Endodermal cell (in vitro differentiated cells): Measurements from ENCODE around the gene PPFIA3. TPM values are rescaled to one million over a fixed set of nuclear protein-coding genes. Genes with fewer than 3 reads are reported as not detected.

ENCODE experiments used
- DNase-seq: peaks from one replicate; pipeline ENCODE4 v3.0.0-alpha.2; 2017
- H3K27ac ChIP-seq: 2 replicates; pipeline ENCODE4 v1.5.1; 2013; ENCODE audit warnings: mild to moderate bottlenecking, low read depth, low read length, moderate library complexity
- H3K27me3 ChIP-seq: 2 replicates; pipeline ENCODE4 v1.6.1; 2013; ENCODE audit warnings: mild to moderate bottlenecking, low read length, moderate library complexity; ENCODE audit not compliant: insufficient read depth, control insufficient read depth, poor library complexity, severe bottlenecking
- H3K36me3 ChIP-seq: 2 replicates; pipeline ENCODE4 v1.7.0; 2013; ENCODE audit warnings: mild to moderate bottlenecking, low read length, moderate library complexity; ENCODE audit not compliant: control insufficient read depth, insufficient read depth
- H3K4me1 ChIP-seq: one replicate; pipeline ENCODE4 v1.7.0; 2013; ENCODE audit warnings: low read length; ENCODE audit not compliant: control insufficient read depth, insufficient read depth
- H3K4me3 ChIP-seq: 2 replicates; pipeline ENCODE4 v1.5.1; 2013; ENCODE audit warnings: mild to moderate bottlenecking, low read length, moderate library complexity
- H3K9ac ChIP-seq: 2 replicates; pipeline ENCODE4 v1.6.1; 2013; ENCODE audit warnings: mild to moderate bottlenecking, low read length, moderate library complexity; ENCODE audit not compliant: poor library complexity, severe bottlenecking; ENCODE audit errors: extremely low read depth
- H3K9me3 ChIP-seq: 2 replicates; pipeline ENCODE4 v1.6.1; 2013; ENCODE audit warnings: mild to moderate bottlenecking, low read length, moderate library complexity; ENCODE audit not compliant: control insufficient read depth
- H3K27ac Mint-ChIP-seq: 2 replicates; pipeline ENCODE4 v1.8.0; 2020; ENCODE audit warnings: mixed read lengths
- H3K27me3 Mint-ChIP-seq: 2 replicates; pipeline ENCODE4 v1.8.0; 2021; ENCODE audit warnings: mild to moderate bottlenecking, mixed read lengths; ENCODE audit not compliant: insufficient read depth
- H3K36me3 Mint-ChIP-seq: 2 replicates; pipeline ENCODE4 v1.8.0; 2020; ENCODE audit warnings: low read depth, mixed read lengths
- H3K4me1 Mint-ChIP-seq: 2 replicates; pipeline ENCODE4 v1.8.0; 2020; ENCODE audit warnings: mixed read lengths
- H3K4me3 Mint-ChIP-seq: 2 replicates; pipeline ENCODE4 v1.8.0; 2020; ENCODE audit warnings: mild to moderate bottlenecking, moderate library complexity, mixed read lengths
- H3K9me3 Mint-ChIP-seq: 2 replicates; pipeline ENCODE4 v1.8.0; 2020; ENCODE audit warnings: mild to moderate bottlenecking, mixed read lengths
- WGBS, 2 experiments: methylation state at CpG; one replicate each; pipeline versions ENCODE4 v1.1.5 to v1.1.7; 2013; ENCODE audit warnings: missing lambda C conversion rate in 2 of 2, mixed read lengths in 1 of 2; ENCODE audit not compliant: insufficient coverage in 1 of 2, insufficient read length in 1 of 2; 5-methylcytosine and 5-hydroxymethylcytosine counted together
- total RNA-seq, 2 donors: library from RNA; stranded (reverse); fragmentation: NEBNext Ultra II Directional in 1 of 2; extraction: Animal tissue kit (Norgen Biotek cat#: 25700) in 1 of 2; gene quantifications; 2 replicates in 1 of 2; 3 replicates in 1 of 2; pipeline ENCODE4 v1.2.1, GENCODE V29; 2021
- TF ChIP-seq, protein P1 (sequence below): fragments of 200-600 bp; sonication (generic); conservative IDR thresholded peaks from 2 replicates; pipeline ENCODE4 v1.5.0; 2021; ENCODE audit warnings: antibody characterized with exemption, mild to moderate bottlenecking

The PPFIA3 gene
- total RNA-seq, 2 donors from 2014 or later, result 7.4 to 16.5 TPM

DNA sequence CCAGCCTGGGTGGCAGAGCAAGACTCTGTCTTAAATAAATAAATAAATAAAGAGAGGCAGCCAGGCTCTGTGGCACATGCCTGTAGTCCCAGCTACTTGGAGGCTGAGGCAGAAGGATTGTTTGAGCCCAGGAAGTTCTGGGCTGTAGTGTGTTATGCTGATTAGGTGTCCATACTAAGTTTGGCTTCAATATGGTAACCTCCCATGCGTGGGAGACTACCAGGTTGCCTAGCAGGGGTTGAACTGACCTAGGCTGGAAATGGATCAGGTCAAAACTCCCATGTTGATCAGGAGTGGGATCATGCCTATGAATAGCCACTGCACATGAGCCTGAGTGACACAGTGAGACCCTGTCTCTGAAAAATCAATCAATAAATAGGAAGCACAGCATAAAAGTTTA is 38.1 kb upstream of the PPFIA3 start:
- 83 to 100% methylated on average over 1 of the region's 1 CpG for WGBS, 2 experiments
- H3K9me3 Mint-ChIP-seq, result peaks cover 4% of the 10 kb centered on the region
- DNase-seq, result no peak
- H3K27ac Mint-ChIP-seq, result no peak overlapping the region
- H3K4me3 Mint-ChIP-seq, result no peak overlapping the region
- H3K27me3 Mint-ChIP-seq, result peaks cover 46% of the 10 kb centered on the region
- Histone ChIP-seq H3K4me3 (no peak overlapping the region), H3K9me3 (no peaks in the 10 kb centered on the region), H3K27me3 (peaks cover 12% of the 10 kb centered on the region), H3K27ac (no peak overlapping the region), H3K9ac (no peak overlapping the region), H3K36me3 (peaks cover 2% of the 10 kb centered on the region), H3K4me1 (no peaks in the 10 kb centered on the region)
- TF ChIP-seq, protein P1, sequence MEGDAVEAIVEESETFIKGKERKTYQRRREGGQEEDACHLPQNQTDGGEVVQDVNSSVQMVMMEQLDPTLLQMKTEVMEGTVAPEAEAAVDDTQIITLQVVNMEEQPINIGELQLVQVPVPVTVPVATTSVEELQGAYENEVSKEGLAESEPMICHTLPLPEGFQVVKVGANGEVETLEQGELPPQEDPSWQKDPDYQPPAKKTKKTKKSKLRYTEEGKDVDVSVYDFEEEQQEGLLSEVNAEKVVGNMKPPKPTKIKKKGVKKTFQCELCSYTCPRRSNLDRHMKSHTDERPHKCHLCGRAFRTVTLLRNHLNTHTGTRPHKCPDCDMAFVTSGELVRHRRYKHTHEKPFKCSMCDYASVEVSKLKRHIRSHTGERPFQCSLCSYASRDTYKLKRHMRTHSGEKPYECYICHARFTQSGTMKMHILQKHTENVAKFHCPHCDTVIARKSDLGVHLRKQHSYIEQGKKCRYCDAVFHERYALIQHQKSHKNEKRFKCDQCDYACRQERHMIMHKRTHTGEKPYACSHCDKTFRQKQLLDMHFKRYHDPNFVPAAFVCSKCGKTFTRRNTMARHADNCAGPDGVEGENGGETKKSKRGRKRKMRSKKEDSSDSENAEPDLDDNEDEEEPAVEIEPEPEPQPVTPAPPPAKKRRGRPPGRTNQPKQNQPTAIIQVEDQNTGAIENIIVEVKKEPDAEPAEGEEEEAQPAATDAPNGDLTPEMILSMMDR, result no peak
- peaks cover 5% of the 10 kb centered on the region for H3K4me1 Mint-ChIP-seq
- H3K36me3 Mint-ChIP-seq, result peaks cover 4% of the 10 kb centered on the region

- TF ChIP-seq, protein P1, result no peak
- Histone ChIP-seq H3K4me1 (no peaks in the 10 kb centered on the region), H3K9me3 (no peaks in the 10 kb centered on the region), H3K36me3 (peaks cover 28% of the 10 kb centered on the region), H3K27me3 (peaks cover 12% of the 10 kb centered on the region), H3K27ac (peak overlapping the region; percentile 51), H3K4me3 (peak overlapping the region; percentile 97), H3K9ac (peak overlapping the region; percentile 90)
- peak overlapping the region; percentile 95 for H3K4me3 Mint-ChIP-seq
- peaks cover 27% of the 10 kb centered on the region for H3K36me3 Mint-ChIP-seq
- H3K9me3 Mint-ChIP-seq, result peaks cover 4% of the 10 kb centered on the region
- WGBS, 2 experiments, result 83 to 88% methylated on average over 19 to 26 of the region's 26 CpGs
- H3K27ac Mint-ChIP-seq, result peak overlapping the region; percentile 95
- peaks cover 10% of the 10 kb centered on the region for H3K4me1 Mint-ChIP-seq
- DNase-seq, result no peak
- H3K27me3 Mint-ChIP-seq, result peaks cover 29% of the 10 kb centered on the region
These were observed 34.9 kb upstream of the PPFIA3 start for GRCh38 chr19:49084206-49085019.

DNA sequence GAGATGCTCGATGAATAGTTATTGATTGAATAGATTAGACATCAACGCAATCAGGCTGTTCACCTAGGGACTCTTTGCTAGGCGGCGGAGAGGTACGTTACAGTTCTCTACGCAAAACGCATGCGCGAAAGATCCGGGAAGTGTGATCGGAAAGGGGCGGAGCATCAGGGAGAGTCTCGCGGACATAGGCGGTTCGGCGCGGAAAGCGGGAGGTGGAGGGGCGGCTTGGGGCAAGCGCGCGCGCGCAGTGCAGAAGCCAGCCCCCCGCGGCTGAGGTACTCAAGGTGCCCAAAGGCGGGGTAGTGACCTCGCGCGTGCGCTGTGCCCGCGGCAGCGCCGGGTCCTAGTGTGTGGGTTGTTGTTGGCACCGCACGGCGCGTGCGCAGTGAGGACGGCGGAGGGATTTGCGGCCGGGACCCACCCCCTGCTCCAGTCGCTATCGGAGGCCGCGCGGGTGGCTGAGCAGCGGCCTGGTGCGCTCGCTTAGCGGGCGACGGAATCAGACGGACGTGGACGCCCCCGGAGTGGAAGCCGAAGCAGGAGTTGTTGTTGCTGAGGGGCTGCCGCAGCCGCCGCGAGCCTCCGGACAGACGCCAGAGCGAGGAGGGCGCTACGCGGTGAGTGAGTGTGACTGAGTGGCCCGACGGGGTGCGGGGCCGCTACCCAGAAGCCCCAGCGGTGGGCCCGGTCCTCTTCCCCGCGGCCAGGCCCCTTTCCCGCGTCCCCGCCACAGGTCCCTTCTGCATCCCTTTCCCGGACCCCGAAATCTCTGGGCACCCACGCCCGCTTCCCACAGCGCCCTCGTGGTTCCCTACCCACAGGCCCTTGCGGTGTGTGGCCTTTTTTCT is 34.1 kb upstream of the PPFIA3 start, which contains the start of gene SNRNP70:
Gene SNRNP70 (plus strand): TSS at position 432 of the 848 bp plus-strand sequence. CDS start 964 bp downstream, outside the sequence.
- H3K4me1 ChIP-seq, result no peaks in the 10 kb centered on the region
- peak within 1 kb of the TSS; percentile 95 for H3K27ac Mint-ChIP-seq
- H3K27me3 ChIP-seq, result peaks cover 4% of the 10 kb centered on the region
- TF ChIP-seq, protein P1, result no peak
- peaks cover 10% of the 10 kb centered on the region for H3K4me1 Mint-ChIP-seq
- H3K27me3 Mint-ChIP-seq, result peaks cover 21% of the 10 kb centered on the region
- H3K27ac ChIP-seq, result peak within 1 kb of the TSS; percentile 91
- peak; percentile 100 for DNase-seq
- no peaks in the 10 kb centered on the region for H3K9me3 ChIP-seq
- peak within 1 kb of the TSS; percentile 90 for H3K9ac ChIP-seq
- peak within 1 kb of the TSS; percentile 95 for H3K4me3 Mint-ChIP-seq
- H3K9me3 Mint-ChIP-seq, result peaks cover 4% of the 10 kb centered on the region
- H3K4me3 ChIP-seq, result peak within 1 kb of the TSS; percentile 97
- peaks cover 34% of the 10 kb centered on the region for H3K36me3 ChIP-seq
- WGBS, 2 experiments, result 0% methylated on average over 46 to 89 of the region's 89 CpGs
- H3K36me3 Mint-ChIP-seq, result peaks cover 32% of the 10 kb centered on the region
